GM19452 (cell line): ENCODE results near the gene PTH2R.
"Not testable (repeated sequence)": the region's sequence is repeated elsewhere in the genome, so short reads cannot be mapped to it uniquely, and the experiment has no call there.

Experiments used
- ATAC-seq: cut with Tn5 transposase; IDR thresholded peaks from one replicate; pipeline ENCODE4 v1.9.1; 2021; ENCODE audit not compliant: unreplicated experiment

The PTH2R gene, protein sequence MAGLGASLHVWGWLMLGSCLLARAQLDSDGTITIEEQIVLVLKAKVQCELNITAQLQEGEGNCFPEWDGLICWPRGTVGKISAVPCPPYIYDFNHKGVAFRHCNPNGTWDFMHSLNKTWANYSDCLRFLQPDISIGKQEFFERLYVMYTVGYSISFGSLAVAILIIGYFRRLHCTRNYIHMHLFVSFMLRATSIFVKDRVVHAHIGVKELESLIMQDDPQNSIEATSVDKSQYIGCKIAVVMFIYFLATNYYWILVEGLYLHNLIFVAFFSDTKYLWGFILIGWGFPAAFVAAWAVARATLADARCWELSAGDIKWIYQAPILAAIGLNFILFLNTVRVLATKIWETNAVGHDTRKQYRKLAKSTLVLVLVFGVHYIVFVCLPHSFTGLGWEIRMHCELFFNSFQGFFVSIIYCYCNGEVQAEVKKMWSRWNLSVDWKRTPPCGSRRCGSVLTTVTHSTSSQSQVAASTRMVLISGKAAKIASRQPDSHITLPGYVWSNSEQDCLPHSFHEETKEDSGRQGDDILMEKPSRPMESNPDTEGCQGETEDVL

DNA sequence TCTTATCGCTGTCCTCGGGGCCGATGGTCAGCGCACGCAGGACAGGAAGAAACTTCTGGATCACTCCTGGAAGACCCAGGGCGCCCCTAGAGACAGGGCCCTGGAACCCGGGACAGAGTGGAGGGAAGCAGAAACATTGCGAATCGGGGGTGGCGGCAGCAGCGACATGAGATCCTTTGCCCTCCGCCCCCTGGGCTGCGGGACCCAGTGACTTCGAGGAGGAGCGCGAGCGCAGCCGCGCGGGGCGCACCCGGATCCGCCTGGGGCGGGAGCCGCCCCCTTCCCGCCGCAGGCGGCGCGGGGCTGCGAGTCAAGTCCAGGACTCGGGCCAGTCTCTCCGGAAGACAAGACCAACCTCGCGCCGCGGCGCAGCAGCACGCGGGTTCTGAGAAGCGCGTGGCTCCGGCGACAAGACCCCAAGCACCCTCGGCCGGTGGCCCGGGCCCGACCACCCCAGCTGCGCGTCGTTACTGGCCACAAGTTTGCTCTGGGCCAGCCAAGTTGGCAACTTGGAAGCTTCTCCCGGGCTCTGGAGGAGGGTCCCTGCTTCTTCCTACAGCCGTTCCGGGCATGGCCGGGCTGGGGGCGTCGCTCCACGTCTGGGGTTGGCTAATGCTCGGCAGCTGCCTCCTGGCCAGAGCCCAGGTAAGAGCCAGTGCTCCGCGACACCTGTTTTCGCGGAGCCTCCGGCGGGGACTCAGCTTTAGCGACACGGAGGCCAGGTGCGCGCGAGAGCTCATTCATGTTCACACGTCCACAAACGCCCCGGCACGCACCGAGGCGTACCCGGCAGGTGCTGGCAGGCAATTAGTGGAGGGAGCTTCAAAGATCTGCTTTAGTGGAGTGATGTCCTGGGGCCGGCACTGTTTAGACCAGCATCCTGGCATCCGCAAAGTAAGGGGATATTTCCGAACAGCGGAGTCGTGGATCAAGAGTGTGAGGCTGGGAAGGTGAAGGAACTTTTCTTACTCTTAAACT, at the start of gene PTH2R:
PTH2R (plus strand) TSS at position 319 of the 978 bp plus-strand sequence; CDS start at position 571, 252 bp downstream.
- no peak for ATAC-seq

DNA sequence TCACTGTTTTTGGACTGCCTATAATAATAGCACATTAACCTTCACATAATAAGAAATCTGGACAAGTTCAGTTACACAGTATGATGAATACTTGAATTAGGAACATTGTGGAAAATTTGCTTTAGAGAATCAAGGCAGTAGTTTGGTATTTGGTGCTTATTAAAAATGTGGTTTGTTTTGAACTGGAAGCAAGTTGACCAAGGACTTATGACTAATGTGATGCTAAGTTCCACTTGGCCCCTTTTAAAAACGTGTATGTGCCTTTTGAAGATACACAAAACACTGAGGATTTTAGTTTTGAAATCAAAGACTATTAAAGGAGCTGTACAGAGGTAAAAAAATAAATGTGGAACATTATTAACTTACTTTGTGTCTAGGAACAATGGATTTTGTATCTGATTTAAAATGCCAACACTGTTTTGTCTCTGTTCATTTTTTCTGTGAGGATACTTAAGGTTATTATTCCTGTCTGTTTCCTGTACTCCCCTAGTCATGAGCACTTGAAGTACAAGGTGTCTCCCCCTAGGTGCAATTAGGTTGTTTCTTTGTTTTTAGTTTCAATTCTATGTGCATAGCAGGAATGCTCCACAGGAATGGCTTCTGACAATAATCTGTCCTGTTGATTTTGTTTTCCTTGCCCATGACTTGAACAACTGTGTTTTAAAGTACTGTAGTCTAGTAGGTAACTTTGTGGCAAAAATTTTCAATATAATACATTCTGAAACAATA, 49.6 kb upstream of the PTH2R start:
- ATAC-seq, result no peak

DNA sequence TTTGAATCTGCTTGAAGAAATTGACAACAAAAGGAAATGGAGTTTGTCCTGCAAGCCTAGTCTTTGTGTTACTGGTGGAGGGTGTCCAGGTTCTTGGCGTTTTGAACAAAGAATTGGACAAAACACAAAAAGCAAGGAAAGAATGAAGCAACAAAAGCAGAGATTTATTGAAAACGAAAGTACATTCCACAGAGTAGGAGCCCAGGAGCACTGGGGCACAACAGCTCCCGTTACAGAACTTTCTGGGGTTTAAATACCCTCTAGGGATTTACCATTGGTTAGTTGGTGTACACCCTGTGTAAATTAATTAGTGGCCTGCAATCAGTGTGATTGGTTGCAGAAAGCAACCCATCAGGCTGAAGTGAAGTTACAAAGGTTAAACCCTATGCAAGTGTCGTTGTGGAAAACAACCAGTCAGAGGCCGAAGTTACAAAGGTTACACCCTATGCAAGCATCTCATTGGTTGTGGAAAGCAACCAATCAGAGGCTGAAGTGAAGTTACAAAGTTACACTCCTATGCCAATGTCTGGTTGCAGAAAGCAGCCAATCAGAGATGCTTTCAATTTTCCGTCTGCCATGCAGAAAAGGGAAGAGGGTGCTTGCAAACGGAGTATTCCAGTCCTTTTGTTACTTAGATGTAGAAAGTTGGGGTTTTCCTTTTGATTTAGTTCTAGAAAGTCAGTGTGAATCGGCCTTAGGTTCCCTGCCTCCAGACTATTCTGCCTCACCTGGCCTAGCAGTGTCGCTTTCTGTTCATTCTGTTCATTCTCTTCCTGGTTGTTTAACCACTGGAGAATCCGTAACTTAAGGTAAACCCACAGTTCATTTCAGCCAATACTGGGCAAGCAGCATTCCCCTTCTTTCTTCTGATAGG, 47.6 kb upstream of the PTH2R start:
- ATAC-seq, result no peak

DNA sequence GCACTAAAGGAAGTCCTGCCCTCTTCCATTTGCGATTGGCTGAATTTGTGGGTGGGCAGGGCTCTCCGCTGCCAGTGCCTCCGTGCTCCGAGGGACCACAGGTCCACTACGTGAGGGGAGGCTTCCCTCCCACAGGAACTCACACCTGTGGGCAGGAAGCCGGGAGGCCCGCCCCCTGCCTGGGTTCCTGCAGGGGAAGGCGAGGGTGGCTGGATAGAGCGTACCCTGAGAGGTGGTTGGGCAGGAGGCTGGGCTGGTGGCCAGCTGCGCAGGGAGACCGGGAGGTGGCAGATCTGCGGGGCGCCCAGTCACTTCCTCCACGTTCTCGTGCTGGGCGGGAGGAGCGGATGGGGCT, 47.0 kb upstream of the PTH2R start:
- no peak for ATAC-seq

DNA sequence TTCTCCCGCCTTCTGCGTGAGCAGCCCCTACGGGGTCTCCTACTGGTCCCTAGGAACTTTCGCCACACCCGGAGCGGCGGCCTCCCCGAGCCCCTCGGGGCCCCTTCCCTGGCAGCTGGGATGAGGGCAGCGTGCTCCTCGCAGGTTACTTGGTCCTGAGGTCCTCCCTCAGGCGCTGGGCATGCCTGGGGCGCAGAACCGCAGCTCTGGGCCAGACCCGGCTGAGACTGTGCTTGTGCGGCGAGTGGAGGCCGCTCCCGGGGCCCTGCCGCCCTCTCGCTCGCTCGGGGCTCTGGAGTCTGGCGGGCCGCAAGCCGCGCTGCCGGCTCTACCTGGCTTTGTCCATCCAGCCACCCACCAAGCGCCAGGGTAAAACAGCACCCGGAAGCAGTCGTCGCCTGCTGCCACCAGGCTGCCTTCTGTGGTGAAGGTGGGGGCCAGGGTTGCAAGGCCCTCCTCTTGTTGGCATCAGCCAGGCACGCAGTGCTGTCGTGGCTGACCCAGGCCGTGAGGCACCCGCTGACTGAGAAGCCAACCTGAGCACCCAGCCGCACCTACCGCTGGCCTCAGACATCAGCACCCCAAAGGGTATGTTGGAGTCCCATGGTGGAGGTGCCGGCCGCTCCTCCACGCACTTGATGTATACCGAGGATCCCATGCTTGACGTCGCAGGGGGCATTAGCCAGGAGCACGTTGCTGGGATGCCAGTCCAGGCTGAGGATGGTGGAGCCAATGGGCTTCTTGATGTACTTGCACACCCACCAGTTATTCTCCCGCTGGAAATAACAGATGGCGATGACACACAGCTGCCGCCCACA, 46.1 kb upstream of the PTH2R start:
- no peak for ATAC-seq

DNA sequence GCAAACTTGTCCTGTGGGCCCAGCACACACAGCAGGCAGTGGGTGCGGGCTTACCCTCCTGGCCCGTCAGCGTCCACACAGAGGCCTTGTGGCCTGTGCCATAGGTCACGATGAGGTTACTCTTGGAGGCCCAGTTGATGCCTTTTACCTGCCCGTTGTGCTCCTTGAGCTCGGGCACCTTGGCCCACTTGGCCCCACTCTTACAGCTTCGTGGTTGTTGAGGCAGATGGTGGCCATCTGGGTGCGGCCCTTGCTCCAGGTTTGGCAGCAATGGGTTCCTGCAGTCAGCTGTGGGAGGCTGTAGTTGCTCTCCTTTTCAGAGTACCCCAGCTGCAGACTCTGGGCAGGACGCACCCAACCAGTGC, 45.5 kb upstream of the PTH2R start:
- no peak for ATAC-seq

DNA sequence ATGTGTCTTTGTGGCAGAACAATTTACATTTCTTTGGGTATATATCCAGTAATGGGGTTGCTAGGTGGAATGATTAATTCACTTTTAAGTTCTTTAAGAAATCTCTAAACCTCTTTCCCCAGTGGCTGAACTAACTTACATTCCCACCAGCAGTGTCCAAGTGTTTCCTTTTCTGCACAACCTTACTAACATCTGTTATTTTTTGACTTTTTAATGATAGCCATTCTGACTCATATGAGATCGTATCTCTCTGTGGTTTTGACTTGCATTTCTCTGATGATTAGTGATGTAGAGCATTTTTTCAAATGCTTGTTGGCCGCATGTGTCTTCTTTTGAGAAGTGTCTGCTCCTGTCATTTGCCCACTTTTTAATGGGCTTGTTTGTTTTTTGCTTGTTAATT, 43.1 kb upstream of the PTH2R start:
- peak; percentile 74 for ATAC-seq

DNA sequence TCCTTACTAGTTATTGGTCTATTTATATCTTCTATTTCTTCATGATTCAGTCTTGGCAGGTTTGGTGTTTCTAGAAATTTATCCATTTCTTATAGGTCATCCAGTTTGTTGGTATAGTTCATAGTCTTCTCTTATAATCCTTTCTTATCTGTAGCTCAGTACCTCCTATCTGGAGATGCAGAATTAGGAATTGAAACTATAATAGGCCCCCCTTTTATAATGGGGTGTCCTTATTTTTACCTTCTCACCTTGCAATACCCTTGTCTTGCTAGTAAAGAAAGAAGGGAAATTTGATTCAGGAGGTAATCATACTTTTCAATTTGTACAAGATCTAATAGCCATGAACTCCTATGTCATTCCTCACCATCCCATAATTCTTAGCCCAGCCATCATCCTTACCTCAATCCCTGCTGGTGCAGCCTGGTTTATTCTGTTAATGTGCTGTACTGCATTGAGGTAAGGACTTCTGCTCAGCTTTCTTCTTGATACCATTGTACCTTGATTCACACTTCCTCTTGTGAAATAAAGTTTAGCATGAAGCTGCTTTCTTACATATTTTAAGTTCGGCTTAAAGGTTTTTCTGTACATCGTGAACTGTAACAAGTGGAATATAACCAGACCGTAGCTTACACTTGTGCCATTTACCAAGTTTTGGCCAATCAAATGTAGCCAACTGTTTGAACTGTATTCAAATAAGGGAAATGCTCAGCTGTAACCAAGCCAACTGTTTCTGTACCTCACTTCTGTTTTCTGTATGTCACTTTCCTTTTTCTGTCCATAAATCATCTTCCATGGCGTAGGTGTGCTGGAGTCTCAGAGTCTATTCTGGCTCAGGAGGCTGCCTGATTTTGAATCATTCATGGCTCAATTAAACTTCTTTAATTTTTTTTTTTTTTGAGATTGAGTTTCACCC, 40.1 kb upstream of the PTH2R start:
- ATAC-seq, result peak; percentile 48

DNA sequence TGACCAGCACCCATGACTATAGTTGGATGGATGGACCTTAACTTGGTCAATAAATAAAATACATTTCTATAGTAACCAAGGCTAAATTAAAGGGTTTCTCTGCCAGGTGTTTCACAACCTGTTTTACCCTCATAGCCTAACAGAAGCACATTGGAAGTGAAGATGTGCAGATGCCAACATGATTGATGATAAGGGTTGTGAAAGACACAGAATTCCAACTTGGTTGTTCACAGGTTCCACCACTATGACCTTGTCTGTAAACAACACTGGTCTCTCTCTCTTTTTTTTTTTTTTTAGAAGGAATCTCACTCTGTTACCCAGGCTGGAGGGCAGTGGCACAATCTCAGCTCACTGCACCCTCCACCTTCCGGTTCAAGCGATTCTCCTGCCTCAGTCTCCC, 37.5 kb upstream of the PTH2R start:
- ATAC-seq, result no peak

DNA sequence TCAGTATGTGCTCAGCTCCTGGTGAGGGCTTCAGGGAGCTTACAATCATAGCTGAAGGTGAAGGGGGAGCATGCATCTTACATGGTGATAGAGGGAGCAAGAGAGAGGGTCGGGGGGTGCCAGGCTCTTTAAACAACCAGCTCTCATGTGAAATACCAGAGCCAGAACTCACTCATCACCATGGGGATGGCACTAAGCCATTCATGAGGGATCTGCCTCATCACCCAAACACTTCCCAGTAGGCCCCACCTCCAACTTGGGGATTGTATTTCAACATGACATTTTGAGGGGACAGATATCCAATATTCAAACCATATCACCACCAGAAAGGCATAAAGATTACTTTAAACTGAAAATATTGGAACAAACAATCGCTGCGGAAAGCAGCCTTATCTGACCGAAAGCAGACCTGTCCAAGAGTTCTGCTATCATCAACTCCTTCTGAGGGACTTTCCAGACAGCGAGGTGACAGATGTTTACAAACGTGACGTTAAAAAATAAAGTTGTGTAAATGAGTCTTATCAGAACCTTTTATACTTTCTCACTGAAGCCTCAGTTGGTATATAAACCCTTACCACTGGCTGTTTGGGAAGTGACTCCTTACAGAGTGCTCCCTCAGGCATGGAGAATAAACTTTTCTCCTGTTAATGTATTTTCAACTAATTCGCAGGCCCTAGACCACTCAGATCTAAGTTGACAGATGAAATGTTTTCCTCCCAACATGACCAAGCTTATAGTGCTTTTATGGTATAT, 35.5 kb upstream of the PTH2R start:
- ATAC-seq, result no peak

DNA sequence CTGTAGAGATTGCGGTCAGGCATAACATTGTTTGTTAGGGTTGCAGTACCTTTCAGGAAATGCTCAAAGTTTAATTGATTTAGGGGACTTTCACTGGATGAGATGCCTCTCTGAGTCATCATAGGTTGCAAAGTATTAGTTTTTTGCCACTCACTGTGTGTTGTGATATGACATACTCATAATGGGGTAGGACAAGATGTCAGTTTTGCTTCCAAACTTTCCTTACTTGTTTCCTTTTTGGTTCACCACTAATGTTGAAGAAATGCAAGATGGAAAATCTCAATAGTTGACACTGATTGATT, 35.0 kb upstream of the PTH2R start:
- no peak for ATAC-seq

DNA sequence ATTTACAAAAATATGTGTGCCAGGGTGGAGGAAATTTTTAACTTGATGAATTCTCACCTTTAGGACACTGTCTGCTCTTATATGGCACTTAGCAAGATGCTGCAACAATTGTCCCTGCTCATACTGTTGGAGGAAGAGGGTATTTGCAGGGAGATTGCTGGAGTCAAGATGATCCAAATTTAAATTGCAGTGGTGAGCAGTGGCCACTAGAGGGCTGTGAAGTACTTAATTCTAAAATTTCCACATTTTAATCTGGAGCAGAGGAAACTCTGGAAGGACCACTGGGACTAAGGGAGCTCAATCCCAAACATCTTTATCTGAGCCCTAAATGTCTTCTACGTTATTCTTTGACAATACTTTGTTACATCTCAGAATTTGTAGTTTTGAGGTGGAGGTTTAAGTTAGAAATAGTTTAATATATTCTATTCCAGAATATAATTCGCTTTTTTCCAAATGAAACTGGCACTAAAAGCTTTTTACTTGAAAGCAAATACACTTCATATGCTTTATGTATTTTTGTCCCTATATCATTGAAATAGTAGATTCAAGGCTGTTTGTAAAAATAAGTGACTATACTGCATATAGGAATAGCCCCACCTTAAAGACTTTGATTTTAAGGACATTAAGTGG, 33.0 kb upstream of the PTH2R start:
- ATAC-seq, result no peak

DNA sequence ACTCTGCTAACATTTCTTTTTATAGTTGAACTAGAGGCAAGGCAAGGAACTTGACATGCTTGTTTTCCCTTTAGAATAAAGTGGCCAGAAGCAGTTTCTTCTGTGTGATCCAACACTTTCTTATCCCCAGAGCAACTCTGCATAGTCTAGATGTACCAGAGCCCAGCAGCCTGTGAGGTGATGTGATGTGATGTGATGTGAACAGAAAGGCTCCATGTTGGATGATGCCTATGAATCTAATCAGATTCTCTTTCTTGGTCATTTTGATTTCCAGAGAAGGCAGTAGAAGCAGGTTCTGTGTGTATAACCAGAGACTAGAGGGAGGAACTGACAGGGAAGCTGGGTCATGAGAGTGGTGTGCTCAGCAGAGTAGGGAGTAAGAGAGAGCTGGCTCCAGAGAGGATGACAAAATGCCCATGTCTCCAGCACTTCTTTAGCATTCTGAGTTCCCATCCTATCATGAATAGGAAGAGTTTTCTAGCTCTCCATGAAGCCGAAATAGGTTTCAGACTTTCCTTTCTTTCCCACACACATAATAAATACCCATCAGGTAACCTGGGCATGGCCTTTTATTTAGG, 31.0 kb upstream of the PTH2R start:
- no peak for ATAC-seq

DNA sequence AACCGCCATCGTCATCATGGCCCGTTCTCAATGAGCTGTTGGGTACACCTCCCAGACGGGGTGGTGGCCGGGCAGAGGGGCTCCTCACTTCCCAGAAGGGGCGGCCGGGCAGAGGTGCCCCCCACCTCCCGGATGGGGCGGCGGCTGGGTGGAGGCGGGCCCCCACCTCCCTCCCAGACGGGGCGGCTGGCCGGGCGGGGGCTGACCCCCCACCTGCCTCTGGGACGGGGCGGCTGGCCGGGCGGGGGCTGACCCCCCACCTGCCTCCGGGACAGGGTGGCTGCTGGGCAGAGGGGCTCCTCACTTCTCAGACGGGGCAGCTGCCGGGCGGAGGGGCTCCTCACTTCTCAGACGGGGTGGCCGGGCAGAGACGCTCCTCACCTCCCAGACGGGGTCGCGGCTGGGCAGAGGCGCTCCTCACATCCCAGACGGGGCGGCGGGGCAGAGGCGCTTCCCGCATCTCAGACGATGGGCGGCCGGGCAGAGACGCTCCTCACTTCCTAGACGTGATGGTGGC, 29.2 kb upstream of the PTH2R start:
- ATAC-seq, result not testable (repeated sequence)

DNA sequence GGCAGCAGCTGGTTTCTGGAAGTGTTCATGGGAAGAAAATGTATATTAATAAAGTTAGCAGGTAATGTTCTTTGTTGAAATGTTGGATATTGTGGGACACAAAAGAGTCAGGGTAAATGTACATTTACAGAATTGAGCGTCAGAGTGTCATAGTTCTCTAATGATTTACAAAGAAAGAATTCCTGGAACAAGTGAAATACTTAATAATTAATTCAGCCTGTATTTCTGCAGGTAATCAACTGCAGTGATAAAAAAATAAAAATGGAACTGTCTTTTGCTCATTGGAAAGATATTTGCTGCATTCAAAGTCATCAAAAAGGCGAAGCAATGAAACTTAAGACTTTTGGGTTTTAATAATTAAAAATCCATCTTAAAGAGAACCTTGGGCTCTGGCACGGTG, 27.4 kb upstream of the PTH2R start:
- no peak for ATAC-seq

DNA sequence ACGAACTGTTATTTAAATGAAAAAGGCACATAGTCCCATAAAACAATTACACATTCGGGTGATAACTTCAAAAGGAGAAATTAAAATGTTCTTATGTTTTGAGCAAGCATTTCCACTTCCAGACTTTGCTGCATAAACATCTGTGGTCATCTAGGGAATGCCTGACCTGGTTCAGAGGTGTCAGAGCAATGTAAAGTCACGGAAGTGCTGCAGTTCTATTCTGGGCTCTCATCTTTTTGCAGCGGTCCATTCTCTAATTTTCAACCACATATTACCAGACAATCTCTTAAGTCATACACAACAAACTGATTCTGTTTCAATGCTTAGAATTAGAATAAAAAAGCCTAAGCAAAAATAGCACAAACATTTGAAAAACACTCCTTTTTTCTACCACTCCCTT, 22.0 kb upstream of the PTH2R start:
- ATAC-seq, result no peak

DNA sequence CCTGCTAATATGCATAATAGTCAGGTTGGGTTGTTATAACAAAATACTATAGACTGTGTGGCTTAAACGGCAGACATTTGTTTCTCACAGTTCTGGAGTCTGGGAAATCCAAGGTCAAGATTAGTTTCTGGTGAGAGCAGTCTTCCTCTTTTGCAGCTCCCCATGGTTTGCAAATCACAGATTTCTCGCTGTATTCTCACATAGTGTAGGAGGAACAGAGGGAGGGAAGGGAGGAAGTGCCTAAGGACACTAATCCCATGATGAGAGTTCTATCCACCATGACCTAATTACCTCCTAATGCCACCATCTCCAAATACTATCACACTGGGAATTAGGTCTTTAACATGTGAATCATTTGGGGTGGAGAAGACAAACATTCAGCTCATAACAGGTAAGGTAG, 20.1 kb upstream of the PTH2R start:
- ATAC-seq, result no peak
